Ecto neural progenitor cell (in vitro differentiated cells): ENCODE results near the gene CLASP1.

ENCODE experiments used
- DNase-seq: peaks from one replicate; pipeline ENCODE4 v3.0.0-alpha.2; 2018; ENCODE audit warnings: low spot score

The CLASP1 gene

DNA sequence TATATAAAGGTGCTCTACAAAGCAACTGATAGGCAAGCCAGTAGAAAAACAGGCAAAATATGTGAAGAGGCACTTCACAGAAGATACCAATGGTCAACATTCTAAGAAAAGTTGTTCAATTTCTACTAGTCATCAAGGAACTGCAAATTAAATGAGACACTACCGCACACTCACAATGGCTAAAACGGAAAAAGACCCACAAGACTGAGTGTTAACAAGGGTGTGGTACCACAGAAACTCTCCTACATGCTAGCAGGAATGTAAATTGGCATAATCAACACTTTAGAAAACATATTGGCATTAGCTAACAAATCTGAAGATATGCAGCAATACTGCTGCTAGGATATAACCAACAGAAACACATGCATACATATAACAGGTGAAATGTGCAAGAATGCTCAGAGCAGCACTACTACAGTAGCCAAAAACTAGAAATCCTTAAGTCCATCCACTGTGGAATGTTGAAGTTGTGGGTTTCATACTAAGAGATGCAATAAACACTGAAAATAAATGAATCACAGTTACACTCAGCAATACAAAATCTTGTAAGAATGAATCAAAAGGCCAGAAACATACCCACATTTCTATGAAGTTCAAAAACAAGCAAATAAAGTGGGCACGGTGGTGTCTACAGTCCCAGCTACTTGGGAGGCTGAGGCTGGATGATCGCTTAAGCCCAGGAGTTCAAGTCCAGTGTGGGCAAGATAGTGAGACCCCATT, 109.4 kb downstream of the CLASP1 start:
- DNase-seq, result no peak

DNA sequence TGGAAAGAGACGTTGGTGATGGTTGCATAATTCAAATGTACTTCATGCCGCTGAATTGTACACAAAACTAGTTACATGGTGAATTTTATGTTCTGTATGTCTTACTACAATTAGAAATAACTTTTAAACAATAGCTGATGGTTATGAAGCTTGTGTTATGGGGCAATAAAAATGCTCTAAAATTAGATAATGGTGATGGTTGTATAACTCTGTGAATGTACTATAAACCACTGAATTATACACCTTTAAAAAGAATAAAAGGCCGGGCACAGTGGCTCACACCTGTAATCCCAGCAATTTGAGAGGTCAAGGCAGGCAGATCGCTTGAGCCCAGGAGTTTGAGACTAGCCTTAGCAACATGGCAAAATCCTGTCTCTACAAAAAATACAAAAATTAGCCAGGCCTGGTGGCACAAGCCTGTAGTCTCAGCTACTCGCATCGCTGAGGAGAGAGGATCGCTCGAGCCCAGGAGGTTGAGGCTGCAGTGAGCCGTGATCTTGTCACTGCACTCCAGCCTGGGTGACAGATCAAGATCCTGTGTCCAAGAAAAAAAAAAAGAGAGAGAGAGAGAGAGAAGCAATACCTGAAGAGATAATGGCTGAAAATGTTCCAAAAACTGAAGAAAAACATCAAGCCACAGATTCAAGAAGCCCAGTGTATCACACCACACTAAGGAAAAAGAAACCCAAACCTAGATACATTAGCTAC, 112.3 kb downstream of the CLASP1 start:
- DNase-seq, result no peak

DNA sequence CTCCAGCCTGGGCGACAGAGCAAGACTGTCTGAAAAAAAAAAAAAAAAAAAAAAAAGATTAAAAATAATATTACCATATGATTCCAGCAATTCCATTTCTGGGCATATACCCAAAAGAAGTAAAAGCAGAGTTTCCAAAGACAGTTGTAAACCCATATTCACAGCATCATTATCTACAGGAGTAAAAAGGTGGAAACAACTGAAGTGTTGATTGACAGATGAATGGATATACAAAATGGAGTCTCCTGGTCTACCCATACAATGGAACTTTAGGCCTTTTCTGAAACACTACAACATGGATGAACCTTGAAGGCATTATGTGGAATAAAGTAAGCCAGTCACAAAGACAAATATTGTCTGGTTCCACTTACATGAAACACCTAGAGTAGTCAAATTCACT, 112.9 kb downstream of the CLASP1 start:
- no peak for DNase-seq

DNA sequence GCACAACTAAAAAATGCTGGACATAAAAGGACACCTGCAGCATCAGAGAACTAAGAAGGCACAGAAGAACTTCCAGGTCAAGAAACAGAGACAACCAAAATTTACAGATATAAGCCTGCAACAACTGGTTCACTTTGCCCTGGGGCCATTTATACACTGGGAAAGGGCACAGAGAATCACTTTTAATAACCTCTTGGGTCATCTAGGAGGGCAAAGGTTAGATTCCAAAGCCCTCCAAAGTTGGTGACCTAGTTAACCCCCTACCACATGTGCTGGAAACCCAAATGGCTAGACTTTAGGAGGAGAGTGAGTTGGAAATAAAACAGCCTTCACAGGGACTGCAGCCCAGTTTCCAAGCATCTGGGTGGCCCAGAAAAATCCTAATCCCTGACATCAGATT, 115.3 kb downstream of the CLASP1 start:
- peak; percentile 59 for DNase-seq

DNA sequence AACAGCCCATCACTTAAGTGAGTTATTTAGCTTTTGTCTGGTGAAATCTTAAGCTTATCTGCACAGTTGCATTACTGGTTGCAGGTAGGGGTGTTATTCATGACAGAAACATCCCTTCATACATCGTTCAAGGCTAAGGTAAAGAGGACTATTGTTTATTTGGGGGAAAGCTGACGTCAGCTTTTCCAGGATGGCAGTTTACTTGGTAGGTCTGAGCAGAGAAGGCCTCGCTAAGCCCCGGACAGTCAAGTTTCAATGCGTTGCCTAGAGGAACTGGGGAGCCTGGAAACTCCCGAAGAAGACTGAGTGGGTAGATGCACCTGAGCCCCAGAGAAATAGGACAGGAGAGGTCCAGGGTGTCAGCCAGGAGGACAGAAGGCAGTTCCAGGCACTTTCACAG, 116.4 kb downstream of the CLASP1 start:
- no peak for DNase-seq

DNA sequence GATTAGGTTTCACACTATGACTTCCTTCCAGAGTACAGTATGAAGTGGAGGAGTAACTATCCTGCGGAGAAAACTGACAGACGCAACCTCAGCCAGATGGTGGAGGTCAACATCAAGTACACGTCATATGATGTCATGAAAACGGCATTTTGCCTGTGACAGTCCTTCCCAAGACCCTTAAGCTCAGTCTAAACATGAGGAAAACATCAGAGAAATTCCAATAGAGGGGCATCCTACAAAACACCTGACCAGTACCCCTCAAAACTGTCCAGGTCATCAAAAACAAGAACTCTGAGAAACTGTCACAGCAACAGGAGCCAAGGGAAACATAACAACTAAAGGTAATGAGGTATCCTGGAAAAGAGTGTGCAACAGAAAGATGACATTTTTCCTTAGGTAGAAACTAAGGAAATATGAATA, 116.9 kb downstream of the CLASP1 start:
- DNase-seq, result no peak

DNA sequence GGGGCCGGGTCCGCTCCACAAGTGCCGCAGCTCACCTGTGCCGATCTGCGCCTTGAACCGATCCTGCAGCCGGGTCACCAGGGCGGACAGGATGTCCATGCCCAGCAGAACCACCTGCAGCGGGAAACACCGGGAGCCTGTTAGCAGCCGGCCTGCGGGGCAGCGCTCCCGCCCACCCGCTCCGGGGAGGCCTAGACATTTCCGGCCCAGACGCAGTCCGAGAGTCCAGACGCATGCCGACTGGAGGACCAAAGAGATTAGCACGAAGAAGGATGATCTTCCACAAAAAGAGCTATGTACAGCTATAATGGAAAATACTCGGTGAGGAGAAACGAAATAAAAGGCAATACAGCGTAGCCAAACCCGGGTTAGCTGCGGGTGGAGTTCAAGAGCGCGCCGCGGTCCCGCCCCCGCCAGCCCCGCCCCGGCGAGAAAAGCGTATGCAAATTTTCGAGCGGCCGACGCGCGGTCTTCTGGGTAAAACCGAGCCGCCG, 119.0 kb downstream of the CLASP1 start:
- DNase-seq, result peak; percentile 89

DNA sequence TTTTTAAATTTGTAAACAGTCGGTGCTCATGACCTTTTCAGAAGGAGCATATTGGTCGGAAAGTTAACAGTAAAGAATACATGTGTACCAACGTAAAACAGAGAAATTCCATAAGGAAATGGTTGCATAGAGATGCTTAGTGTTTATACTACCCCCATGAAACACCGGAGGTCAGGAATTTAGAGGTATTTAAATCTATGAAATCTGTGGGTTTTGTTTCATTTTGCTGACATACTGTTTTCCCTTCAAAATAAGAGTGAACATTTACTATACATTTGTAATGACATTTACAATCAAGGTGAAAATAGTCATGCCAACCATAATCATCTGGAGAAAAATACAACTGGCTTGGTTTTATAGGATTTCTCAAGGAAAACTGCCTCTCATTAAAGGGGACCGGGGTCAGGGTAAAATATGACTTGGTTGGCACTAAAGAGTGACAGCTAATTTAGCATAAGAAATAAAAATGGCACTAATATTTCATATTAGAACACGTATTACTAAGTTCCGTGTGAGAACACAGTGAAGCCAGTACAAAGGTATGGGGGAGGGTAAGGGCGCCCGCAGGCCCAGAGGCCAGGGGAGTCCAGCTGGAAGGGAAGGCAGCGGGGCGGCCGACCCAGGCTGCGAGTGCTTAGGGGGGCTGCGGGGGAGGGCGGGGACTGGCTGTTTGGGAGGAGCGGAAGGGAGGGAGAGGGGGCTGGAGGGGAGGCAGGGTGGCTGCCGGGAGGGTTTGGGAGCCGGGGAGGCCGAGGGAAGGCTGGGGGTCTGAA, 119.6 kb downstream of the CLASP1 start:
- peak; percentile 84 for DNase-seq

DNA sequence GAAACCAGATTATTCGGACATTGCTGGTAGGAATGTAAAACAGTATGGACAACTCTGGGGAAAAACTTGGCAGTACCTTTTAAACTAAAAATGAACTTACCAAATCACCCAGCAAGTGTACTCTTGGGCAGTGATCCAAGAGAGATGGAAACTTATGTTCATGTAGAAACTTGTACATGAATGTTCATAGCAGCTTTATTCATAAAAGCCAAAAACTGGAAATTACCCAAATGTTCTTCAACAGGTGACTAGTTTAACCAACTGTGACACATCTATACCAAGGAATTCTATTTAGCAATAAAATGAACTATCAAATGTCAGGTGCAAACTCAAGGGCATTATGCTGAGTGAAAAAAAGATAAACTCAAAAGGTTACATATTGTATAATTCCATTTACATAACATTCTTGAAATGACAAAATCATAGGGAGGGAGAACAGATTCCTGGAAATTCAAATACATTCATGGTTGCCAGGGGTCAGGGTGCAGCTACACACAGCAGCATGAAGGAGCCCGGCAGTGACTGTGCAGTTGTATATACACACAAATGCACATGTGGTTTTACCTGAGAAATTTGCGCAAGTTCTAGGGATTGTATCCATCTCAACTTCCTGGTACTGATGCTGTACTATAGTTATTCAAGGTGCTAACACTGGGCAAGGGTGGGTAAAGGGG, 122.1 kb downstream of the CLASP1 start:
- no peak for DNase-seq

DNA sequence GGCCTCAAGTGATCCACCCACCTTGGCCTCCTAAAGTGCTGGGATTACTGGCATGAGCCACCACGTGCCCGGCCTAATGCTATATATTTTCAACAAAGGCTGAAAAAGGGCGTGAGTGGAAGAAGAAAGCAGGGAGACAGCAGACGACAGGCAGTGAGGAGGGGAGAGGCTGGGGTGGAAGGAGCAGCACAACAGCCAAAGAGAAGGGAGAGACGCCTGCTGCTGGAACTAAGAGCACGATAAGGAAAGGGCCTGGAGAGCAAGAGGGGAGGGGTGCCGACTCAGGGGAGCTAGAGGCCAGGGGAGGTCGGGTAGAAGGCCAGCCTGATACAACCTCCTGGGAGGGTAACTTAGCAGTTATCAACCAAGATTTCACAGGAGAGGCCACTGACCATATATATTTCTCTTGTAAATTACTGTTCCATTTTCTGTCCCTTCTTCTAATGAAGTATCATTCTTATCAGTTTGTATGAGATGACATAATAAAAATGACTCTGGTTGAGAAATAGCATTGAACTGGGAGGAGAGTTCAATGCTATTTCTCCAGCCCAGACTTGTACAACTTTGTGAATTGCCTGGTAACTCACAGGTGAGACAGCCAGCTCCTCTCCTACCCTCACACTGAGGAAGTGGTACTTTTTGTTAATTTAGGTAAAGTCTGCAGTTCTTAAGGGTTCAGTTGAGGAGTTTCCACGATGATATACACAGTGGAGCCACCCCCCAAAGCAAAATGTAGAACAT, 124.4 kb downstream of the CLASP1 start:
- no peak for DNase-seq

DNA sequence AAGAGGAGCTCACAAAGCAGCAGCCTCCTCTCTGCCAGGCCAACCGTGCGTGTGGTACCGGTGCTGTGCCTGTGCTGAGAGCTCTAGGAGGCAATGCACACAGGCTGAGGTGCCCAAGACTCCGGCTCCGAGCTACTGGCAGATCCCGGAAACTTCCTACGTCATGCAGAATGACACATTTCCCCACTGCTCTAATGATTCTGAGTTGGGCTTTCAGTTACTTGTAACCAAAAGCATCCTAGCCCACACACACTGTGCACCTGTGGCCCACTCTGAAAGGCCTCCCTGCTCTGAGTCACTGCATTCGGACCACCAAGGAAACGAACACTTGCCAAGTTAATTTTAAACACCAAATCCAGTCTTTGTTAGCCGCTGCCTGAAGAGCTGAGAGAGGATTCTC, 127.9 kb downstream of the CLASP1 start:
- no peak for DNase-seq

DNA sequence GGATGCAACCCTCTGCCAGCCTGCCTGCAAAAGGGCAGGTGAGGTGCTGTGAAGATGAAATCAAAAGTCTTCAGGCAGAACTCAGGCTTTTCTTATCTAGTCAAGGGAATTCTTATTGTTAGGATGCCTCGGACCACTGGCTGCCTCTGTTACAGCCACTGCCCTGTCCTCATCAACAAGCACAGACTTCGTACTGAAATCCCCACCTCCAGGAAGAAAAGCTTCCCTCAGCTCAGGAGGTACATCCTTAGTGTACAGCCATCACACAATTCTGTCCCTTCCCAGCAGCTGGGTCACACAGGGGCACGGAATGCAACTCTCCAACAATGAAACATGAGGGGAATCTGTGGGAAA, 128.6 kb downstream of the CLASP1 start:
- DNase-seq, result no peak

DNA sequence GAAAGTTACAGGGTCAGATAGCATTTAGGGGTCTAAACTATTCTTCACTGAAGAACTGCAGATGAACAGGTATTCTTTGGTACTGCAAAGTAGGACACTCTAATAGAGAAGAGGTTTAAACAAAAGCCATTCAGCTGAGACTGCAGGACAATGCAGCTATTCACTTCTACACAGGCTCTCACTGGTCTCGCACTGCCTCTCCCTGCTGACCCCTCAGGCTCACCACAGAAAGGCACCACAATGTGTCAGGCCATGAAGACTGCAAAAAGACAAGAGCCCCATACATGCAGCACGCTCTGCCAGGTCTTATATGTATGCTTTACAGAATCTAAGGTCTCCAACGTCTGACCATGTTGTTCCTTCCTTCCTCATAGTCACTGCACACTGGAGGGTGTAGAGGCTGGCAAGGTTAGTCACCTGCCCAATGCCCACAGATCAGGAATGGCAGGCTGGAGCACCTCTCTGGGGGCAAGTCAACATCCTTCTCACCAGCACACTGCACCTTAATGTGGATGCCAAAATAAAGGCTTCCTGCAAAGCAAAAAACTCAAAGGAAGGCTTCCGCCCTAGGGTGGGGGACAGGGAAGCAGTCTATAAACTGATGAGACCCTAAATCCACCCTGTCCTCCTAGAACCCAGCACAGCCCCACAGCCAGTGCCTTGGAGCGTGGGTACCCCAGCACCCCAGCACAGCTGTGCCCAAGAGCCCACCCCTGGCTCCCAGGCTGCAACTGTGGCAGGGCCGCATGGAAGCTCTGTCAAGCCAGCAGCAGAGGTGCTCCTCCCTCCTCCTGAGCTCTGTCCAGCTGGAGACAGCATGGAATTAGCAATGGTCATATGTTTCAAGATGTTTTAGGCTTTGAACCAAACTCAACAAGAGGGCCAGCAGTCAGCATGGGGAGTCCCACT, 129.3 kb downstream of the CLASP1 start:
- DNase-seq, result no peak

DNA sequence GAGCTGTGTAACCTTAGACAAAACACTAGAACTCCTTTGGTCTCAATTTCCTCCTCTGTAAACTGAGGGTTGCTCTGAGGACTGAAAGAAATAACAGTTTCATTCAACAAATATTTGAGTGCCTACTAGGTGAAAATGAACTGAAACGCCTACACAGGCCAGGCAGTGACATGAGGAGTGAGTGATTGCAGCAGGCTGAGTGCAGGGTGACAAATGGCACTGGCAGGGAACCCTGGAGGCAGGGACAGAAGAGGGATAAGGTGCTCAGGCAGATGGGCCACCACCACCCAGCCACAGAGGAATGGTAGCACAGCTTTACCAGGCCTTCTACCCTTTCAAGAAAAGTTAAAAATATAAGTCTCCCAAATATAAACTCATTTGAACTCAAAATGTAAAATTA, 130.1 kb downstream of the CLASP1 start:
- DNase-seq, result no peak

DNA sequence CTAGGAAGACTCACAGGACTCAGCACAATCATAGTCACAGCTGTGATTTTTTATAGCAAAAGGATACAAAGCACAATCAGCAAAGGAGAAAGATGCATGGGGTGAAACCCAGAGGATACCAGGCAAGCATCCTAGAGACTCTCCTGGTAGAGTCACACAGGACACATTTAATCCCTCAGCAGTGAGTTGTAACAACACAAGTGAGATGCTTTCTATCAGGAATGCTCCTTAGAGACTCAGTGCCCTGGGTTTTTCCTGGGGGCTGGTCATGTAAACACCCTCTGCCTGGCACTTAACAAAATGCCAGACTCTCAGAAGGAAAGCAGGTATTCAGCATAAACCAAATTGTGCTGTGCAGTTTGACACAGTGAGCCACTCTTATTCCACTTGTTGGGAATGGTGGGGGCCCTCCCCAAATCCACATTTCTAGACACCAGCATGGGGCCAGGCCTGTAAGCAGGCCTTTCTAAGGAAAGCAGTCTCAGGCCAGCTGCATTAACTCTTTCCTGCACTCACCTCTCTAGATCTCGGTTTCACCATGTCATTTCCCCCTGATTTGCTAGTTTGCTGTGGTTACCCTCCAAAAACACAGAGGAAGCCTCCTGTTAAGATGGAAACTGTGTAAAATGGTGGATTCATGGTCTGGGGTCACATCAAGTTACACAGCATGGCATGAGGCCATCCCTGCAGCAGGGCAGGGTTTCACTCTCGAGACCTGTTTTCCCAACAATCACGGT, 135.5 kb downstream of the CLASP1 start:
- DNase-seq, result no peak

DNA sequence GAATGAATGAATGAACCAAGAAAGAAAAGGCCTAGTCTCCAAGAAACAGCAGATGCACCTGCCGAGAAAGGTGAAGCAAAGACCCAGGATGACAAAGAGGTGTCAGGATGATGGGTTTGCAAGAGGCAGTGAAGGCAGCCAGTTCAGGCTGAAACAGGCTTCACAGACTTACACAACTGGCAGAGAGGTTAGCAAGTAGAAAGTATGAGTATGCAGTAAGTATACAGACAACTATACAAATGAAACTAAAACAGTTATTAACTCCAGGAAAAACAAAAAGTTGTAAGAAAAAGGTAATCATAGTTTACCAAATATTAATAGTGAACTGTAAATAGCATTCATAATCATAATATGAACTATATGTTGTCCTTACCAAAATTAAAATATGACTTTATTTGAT, 138.4 kb downstream of the CLASP1 start:
- no peak for DNase-seq

DNA sequence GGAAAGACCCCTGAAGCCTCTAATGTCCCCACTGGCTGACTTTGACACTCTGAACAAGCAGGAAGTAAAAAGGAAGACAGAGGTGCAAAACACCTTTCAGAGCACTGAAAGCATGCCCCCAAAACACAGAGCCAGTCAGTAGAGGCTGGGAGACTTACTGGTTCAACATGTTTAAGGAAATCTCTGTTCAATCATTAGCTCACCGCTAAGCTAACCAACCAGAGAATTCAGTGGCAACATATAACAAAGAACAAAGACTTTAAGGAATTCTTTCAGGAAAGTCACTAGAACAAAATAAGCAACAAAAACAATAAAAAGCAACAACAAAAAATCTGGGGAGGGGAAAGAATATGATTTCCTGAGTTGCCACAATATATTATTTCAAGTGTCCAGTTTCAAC, 142.6 kb downstream of the CLASP1 start:
- no peak for DNase-seq

DNA sequence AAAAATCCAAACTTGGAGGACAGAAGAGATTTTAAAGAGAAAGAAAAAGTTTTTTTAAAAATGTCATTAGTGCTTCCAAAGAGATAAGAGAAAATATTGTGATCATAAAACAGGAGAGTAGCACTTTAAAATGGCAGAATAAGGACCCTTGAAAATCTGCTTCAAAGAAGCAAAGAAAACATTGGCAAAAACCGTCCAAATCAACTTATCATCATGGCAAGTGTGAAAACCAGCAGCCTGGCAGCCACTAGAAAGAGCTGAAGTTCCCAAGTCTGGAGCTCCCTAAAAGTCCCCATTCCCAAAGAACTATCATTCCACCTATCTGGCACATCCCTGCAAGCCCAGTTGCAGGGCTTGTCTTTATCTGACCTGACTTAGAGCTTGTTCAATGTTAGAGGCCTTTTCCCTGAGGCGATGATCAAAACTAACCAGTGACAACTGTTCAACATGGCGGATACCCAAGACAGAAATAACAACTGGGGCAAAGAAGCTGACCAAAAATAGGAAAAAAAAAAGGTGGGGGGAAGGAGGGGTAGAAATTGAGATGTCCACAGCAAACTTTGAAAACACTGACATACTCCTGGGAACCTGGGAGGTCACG, 143.2 kb downstream of the CLASP1 start:
- no peak for DNase-seq

DNA sequence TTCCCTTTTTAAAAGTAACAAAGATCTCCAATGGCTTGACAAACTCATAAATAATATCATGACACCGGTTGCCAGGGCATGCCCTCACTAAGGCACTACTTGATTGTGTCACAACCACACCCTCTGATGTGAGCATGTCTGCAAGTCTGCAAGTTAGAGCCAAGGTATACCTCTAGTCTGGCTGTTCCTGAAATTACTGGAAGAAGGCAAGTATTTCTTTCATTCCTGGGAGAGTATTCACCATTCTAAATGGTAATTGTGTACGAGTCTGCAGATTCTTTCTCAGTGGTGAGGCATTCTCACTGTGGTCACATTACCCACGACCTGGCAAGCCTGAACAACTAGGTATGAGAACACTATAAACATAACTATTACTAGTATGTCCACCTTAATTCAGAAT, 144.3 kb downstream of the CLASP1 start:
- no peak for DNase-seq

DNA sequence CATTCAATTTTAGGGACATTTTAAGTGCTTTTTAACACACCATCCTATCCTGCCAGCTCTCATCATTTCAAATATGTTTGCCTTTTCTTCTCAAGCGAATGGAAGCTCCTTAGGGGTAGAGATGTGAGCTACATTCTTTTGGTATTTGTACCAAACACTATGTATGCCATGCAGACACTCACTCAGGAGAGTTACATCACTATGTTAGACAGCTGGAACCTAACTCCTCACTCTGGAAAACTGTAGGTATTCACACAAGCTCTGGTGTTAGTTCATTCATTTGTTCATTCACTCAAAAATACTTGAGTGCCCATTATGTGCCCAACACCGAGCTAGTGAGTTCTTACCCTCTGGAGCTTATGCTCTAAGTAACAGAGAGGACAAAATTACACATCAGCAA, 144.9 kb downstream of the CLASP1 start:
- no peak for DNase-seq
